Left renal pelvis (tissue), 4 donors: ENCODE measurements around the gene ABR. TPM values are rescaled to one million over a fixed set of nuclear protein-coding genes. Genes with fewer than 3 reads are reported as not detected.
"Not testable (repeated sequence)": the region's sequence is repeated elsewhere in the genome, so short reads cannot be mapped to it uniquely, and the experiment has no call there.

Experiments used
- DNase-seq, 4 donors: peaks; one replicate each; pipeline ENCODE4 v3.0.0-alpha.2; 2013; ENCODE audit warnings: low read depth in 4 of 4, low spot score in 3 of 4
- polyA plus RNA-seq, 4 donors: library from polyadenylated mRNA; unstranded; fragments of 120-200 nt; gene quantifications; one replicate each; pipeline ENCODE4 v1.2.1, GENCODE V29; 2013; ENCODE audit not compliant: insufficient read length in 4 of 4

The ABR gene
- polyA plus RNA-seq, 4 donors, result 37.5 to 52.2 (median 47.7) TPM

- no peak for DNase-seq
Observed at GRCh38 chr17:1050996-1051925, 128.5 kb downstream of the ABR start.

GRCh38 chr17:1050246-1050995, 129.4 kb downstream of the ABR start:
- DNase-seq, result no peak

GRCh38 chr17:1049446-1050225, 130.1 kb downstream of the ABR start:
- no peak for DNase-seq

- DNase-seq, result not testable (repeated sequence)
Observed at GRCh38 chr17:1048516-1049115, 131.2 kb downstream of the ABR start.

GRCh38 chr17:1047879-1048470, 131.8 kb downstream of the ABR start:
- no peak for DNase-seq

- DNase-seq, result no peak
Observed at GRCh38 chr17:1047177-1047878, 132.5 kb downstream of the ABR start.

- DNase-seq, result no peak
Observed at GRCh38 chr17:1045456-1045855, 134.3 kb downstream of the ABR start.

- not testable (repeated sequence) for DNase-seq
Observed at GRCh38 chr17:1044387-1045009, 135.3 kb downstream of the ABR start.

GRCh38 chr17:1043601-1044251, 136.1 kb downstream of the ABR start:
- DNase-seq, result no peak

- DNase-seq, result no peak
Observed at GRCh38 chr17:1042486-1042885, 137.3 kb downstream of the ABR start.

GRCh38 chr17:1041746-1042145, 138.0 kb downstream of the ABR start:
- no peak for DNase-seq

GRCh38 chr17:1040216-1040600, 139.6 kb downstream of the ABR start:
- DNase-seq, result no peak

- DNase-seq, result no peak
Observed at GRCh38 chr17:1039511-1040215, 140.1 kb downstream of the ABR start.

GRCh38 chr17:1039123-1039507, 140.7 kb downstream of the ABR start:
- no peak for DNase-seq

GRCh38 chr17:1038459-1039122, 141.2 kb downstream of the ABR start:
- no peak for DNase-seq

GRCh38 chr17:1037238-1037879, 142.4 kb downstream of the ABR start:
- DNase-seq, result no peak

GRCh38 chr17:1036845-1037237, 142.9 kb downstream of the ABR start:
- DNase-seq, result no peak
